ENCODE measurements around the gene SYT11.

DNA sequence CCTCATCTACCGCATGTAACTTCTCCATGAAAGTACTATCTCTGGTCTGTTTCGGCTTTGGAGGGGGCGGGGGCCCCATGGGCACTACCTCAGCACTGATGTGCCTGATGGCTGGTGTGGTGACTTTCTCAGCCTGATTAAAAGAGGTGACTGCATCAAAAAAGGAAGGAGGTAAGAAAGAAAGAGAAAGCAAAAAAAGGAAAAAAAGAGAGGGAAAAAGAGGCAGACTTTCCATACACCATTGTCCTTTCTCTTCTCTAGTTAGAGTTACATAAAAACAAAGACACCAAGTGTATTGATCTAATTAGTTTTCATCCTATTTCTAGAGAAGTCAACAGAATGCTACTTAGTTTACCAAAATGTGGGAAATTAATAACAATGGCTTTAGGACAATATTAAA, 45.7 kb upstream of the SYT11 start:
- TF ChIP-seq, protein P1, sequence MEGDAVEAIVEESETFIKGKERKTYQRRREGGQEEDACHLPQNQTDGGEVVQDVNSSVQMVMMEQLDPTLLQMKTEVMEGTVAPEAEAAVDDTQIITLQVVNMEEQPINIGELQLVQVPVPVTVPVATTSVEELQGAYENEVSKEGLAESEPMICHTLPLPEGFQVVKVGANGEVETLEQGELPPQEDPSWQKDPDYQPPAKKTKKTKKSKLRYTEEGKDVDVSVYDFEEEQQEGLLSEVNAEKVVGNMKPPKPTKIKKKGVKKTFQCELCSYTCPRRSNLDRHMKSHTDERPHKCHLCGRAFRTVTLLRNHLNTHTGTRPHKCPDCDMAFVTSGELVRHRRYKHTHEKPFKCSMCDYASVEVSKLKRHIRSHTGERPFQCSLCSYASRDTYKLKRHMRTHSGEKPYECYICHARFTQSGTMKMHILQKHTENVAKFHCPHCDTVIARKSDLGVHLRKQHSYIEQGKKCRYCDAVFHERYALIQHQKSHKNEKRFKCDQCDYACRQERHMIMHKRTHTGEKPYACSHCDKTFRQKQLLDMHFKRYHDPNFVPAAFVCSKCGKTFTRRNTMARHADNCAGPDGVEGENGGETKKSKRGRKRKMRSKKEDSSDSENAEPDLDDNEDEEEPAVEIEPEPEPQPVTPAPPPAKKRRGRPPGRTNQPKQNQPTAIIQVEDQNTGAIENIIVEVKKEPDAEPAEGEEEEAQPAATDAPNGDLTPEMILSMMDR (IDR thresholded peaks at IDR 0.05): no peak
- no peak for TF ChIP-seq ZFX (IDR thresholded peaks at IDR 0.05; ENCODE audit: borderline replicate concordance)

Measured in 22Rv1 (cell line).